Effector memory CD8-positive, alpha-beta T cell (primary cell): ENCODE measurements around the gene METAP1D.

Experiments
- ATAC-seq: fragments of 150-1000 bp; cut with Tn5 transposase; replicated peaks from 2 replicates; pipeline ENCODE4 v1.10.0; 2021; ENCODE audit warnings: mild to moderate bottlenecking, moderate library complexity
- DNase-seq, 3 experiments: peaks; one replicate each; pipeline ENCODE4 v3.0.0; 2021
- H3K27ac Mint-ChIP-seq, 2 donors: one replicate each; pipeline ENCODE4 v1.8.0; 2022; ENCODE audit warnings: mild to moderate bottlenecking in 2 of 2, mixed read lengths in 2 of 2, moderate library complexity in 2 of 2
- H3K27me3 Mint-ChIP-seq, 2 donors: one replicate each; pipeline ENCODE4 v1.8.0; 2022; ENCODE audit warnings: mixed read lengths in 2 of 2
- H3K36me3 Mint-ChIP-seq: one replicate; pipeline ENCODE4 v1.8.0; 2022; ENCODE audit warnings: mild to moderate bottlenecking, moderate library complexity, mixed read lengths; ENCODE audit not compliant: insufficient read depth
- H3K4me1 Mint-ChIP-seq, 2 donors: one replicate each; pipeline ENCODE4 v1.8.0; 2022; ENCODE audit warnings: low read depth in 2 of 2, mixed read lengths in 2 of 2
- H3K4me3 Mint-ChIP-seq, 2 donors: one replicate each; pipeline ENCODE4 v1.8.0; 2022; ENCODE audit warnings: mild to moderate bottlenecking in 2 of 2, mixed read lengths in 2 of 2, moderate library complexity in 2 of 2
- H3K9me3 Mint-ChIP-seq, 2 donors: one replicate each; pipeline ENCODE4 v1.8.0; 2022; ENCODE audit warnings: mixed read lengths in 2 of 2
- total RNA-seq, 9 experiments: gene quantifications; one replicate each; lab custom pipeline; 2026; lab: John Stamatoyannopoulos, UW

The METAP1D gene
- total RNA-seq, result 2.0 to 12.6 (median 8.5) reads per million in 9 experiments

DNA sequence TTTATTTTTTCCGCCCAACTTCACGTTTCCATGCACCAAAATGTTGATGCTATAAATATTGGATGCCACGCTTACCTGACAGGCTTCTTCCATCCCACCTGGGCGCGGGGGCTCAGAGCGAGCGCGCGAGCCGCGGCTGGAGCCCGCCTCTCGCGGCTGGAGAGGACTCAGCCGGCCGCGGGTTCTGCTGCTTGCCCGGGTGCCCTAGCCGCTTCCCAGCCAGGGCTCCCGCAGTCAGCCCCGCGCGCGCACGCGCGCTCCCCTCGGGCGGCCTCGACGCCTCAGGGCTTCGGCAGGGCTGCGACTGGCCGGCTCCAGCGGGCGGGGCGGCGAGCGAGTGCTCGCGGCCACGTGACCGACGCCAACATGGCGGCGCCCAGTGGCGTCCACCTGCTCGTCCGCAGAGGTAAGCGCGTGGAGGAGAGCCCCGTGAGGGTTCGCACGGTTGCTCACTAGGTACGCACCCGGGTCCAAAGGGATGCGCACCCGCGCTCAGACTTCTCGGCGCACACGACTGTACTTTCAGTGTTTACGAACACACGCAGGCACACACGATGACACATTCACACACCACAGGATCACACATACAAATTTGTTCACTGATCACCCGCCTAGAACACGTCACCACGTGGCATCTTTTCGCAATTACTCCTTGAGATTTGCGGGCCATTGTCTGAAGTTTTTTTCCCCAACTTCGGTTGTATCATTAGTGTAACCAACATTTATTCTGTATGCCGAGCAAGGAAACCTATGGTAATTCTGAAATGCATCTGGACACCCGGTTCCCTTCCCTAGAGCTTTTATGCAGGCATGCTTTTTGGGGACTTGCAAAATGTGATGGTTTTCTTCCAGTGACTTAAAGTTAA lies at the start of gene METAP1D:
METAP1D (plus strand) TSS at position 350 of the 866 bp plus-strand sequence; CDS start at position 367, 17 bp downstream.
- Mint-ChIP-seq H3K27ac (peak within 1 kb of the TSS; percentile 59 to 62), H3K27me3 (peaks cover 22 to 30% of the 10 kb centered on the region in 2 donors), H3K4me3 (peak within 1 kb of the TSS; percentile 87 to 91), H3K9me3 (no peaks in the 10 kb centered on the region), H3K36me3 (peaks cover 2% of the 10 kb centered on the region), H3K4me1 (peaks cover 7 to 8% of the 10 kb centered on the region in 2 donors)
- ATAC-seq, result peak; percentile 95
- peak; percentile 72 to 77 (median 73) for DNase-seq

- Mint-ChIP-seq H3K4me3 (no peak overlapping the region), H3K27ac (no peak overlapping the region), H3K36me3 (peaks cover 30% of the 10 kb centered on the region), H3K4me1 (peaks cover 12 to 16% of the 10 kb centered on the region in 2 donors), H3K9me3 (no peaks in the 10 kb centered on the region), H3K27me3 (no peaks in the 10 kb centered on the region)
- no peak for ATAC-seq
- DNase-seq, result no peak
Observed at GRCh38 chr2:171952276-171952675, 47.5 kb upstream of the METAP1D start.

- Mint-ChIP-seq H3K27ac (no peak overlapping the region), H3K4me3 (no peak overlapping the region), H3K27me3 (no peaks in the 10 kb centered on the region), H3K9me3 (no peaks in the 10 kb centered on the region), H3K4me1 (peaks cover 12 to 16% of the 10 kb centered on the region in 2 donors), H3K36me3 (peaks cover 30% of the 10 kb centered on the region)
- DNase-seq (no peak), ATAC-seq (no peak)
Observed at GRCh38 chr2:171952748-171953147, 47.0 kb upstream of the METAP1D start.

DNA sequence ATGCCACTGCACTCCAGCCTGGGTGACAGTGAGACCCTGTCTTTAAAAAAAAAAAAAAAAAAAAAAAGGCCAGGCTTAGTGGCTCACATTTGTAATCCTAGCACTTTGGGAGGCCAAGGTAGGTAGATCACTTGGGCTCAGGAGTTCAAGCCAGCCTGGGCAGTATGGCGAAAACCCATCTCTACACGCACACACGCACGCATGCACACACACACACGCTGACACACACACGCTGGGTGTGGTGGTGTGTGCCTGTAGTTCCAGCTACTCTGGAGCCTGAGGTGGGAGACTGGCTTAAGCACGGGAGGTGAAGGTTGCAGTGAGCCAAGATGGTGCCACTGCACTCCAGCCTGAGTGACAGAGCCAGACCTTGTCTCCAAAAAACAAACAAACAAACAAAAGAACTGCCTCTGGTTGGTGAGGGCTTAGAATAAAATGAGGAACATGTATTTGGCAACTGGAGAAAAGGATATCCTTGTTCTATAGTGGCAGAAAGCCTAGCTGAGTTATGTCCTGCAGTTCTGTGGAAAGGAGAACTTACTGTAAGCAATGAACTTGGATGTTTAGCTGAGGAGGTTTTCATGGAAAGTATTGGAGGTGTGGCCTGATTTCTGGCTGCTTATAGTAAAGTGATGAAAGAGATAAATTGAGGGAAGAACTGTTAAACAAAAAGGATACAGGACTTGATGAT lies 43.5 kb upstream of the METAP1D start:
- Mint-ChIP-seq H3K27me3 (no peaks in the 10 kb centered on the region), H3K9me3 (no peaks in the 10 kb centered on the region), H3K27ac (no peak overlapping the region), H3K4me1 (peaks cover 16 to 20% of the 10 kb centered on the region in 2 donors), H3K4me3 (no peak overlapping the region), H3K36me3 (peaks cover 18% of the 10 kb centered on the region)
- ATAC-seq (no peak), DNase-seq (no peak)

DNA sequence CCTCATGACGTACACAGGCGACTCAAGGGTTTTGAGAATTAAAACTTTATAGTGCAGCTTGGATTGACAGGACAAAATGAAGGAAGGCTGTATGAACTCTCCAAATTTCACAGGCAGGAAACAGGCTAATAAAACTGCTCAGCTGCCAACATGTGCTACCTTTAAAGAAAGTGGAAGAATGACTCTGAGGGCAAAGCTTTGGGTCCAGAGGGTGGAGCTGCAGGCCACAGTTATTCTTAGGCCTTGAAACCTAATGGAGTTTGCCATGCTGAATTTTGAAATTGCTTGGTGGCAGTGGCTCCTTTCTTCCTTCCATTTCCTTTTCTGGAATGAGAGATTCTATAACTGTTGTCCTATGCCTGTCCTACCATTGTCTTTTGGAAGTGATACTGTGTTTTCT lies 42.7 kb upstream of the METAP1D start:
- H3K27ac Mint-ChIP-seq, result no peak overlapping the region
- DNase-seq (no peak), ATAC-seq (no peak)
- H3K36me3 Mint-ChIP-seq, result peaks cover 18% of the 10 kb centered on the region
- no peak overlapping the region for H3K4me3 Mint-ChIP-seq
- no peaks in the 10 kb centered on the region for H3K9me3 Mint-ChIP-seq
- peaks cover 16 to 20% of the 10 kb centered on the region in 2 donors for H3K4me1 Mint-ChIP-seq
- H3K27me3 Mint-ChIP-seq, result no peaks in the 10 kb centered on the region

- no peak overlapping the region for H3K27ac Mint-ChIP-seq
- peaks cover 14% of the 10 kb centered on the region for H3K36me3 Mint-ChIP-seq
- no peaks in the 10 kb centered on the region for H3K9me3 Mint-ChIP-seq
- H3K27me3 Mint-ChIP-seq, result no peaks in the 10 kb centered on the region
- DNase-seq (no peak), ATAC-seq (no peak)
- peaks cover 16 to 20% of the 10 kb centered on the region in 2 donors for H3K4me1 Mint-ChIP-seq
- H3K4me3 Mint-ChIP-seq, result no peak overlapping the region
Observed at GRCh38 chr2:171958475-171958874, 41.3 kb upstream of the METAP1D start.

GRCh38 chr2:171959998-171960397 lies 39.8 kb upstream of the METAP1D start:
- H3K36me3 Mint-ChIP-seq, result peaks cover 11% of the 10 kb centered on the region
- DNase-seq, result no peak
- H3K4me1 Mint-ChIP-seq, result peaks cover 7 to 9% of the 10 kb centered on the region in 2 donors
- H3K27ac Mint-ChIP-seq, result peak overlapping the region in 1 of 2 donors; percentile 30
- H3K4me3 Mint-ChIP-seq, result no peak overlapping the region
- H3K27me3 Mint-ChIP-seq, result no peaks in the 10 kb centered on the region
- H3K9me3 Mint-ChIP-seq, result no peaks in the 10 kb centered on the region
- no peak for ATAC-seq

DNA sequence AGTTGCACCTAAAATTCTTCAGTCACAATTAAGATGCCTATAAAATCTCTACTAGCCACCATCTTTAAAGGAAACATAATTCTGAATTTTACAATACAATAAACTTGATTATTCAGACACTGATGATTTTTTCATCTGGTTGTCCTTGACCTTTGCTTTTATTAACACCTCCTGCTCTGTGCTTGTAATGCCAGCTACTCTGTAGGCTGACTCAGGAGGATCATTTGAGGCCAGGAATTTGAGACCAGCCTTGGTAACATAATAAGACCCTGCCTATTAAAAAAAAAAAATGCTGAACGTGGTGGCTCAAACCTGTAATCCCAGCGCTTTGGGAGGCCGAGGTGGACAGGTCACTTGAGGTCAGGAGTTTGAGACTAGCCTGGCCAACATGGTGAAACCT lies 39.2 kb upstream of the METAP1D start:
- peaks cover 7% of the 10 kb centered on the region for H3K36me3 Mint-ChIP-seq

DNA sequence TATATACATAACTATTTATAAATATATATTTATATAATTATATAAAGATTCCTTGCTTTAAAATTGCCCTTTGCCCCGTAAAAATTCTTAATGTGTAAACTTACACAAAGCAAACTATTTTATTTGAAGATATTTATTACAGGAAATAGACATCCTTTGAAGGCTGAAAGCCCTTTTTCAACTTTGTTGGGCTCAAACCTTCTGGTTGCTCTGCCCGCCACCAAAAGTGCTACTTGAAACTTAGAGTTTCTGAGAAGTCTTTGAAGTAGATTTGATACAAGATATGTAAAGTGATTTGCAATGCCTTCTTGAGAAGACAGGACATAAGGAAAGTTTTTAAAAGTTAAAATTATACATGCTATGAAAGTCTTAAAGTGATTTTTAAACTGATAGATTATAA lies 36.6 kb upstream of the METAP1D start:
- peak overlapping the region in 1 of 2 donors; percentile 35 for H3K27ac Mint-ChIP-seq
- H3K4me3 Mint-ChIP-seq, result no peak overlapping the region
- H3K9me3 Mint-ChIP-seq, result no peaks in the 10 kb centered on the region
- no peak for ATAC-seq
- H3K36me3 Mint-ChIP-seq, result peaks cover 7% of the 10 kb centered on the region
- peaks cover 4 to 8% of the 10 kb centered on the region in 2 donors for H3K4me1 Mint-ChIP-seq
- H3K27me3 Mint-ChIP-seq, result no peaks in the 10 kb centered on the region
- DNase-seq, result no peak

More for the DNA sequence above, 39.2 kb upstream of the METAP1D start:
- ATAC-seq, result no peak
- no peak overlapping the region for H3K4me3 Mint-ChIP-seq
- H3K9me3 Mint-ChIP-seq, result no peaks in the 10 kb centered on the region
- no peaks in the 10 kb centered on the region for H3K27me3 Mint-ChIP-seq
- no peak overlapping the region for H3K27ac Mint-ChIP-seq
- DNase-seq, result no peak
- peaks cover 5 to 6% of the 10 kb centered on the region in 2 donors for H3K4me1 Mint-ChIP-seq

GRCh38 chr2:171964308-171964707 lies 35.4 kb upstream of the METAP1D start:
- H3K4me1 Mint-ChIP-seq, result peaks cover 4% of the 10 kb centered on the region in 2 donors
- H3K4me3 Mint-ChIP-seq, result no peak overlapping the region
- no peaks in the 10 kb centered on the region for H3K9me3 Mint-ChIP-seq
- H3K36me3 Mint-ChIP-seq, result no peaks in the 10 kb centered on the region
- no peaks in the 10 kb centered on the region for H3K27me3 Mint-ChIP-seq
- DNase-seq (no peak), ATAC-seq (no peak)
- H3K27ac Mint-ChIP-seq, result no peak overlapping the region

DNA sequence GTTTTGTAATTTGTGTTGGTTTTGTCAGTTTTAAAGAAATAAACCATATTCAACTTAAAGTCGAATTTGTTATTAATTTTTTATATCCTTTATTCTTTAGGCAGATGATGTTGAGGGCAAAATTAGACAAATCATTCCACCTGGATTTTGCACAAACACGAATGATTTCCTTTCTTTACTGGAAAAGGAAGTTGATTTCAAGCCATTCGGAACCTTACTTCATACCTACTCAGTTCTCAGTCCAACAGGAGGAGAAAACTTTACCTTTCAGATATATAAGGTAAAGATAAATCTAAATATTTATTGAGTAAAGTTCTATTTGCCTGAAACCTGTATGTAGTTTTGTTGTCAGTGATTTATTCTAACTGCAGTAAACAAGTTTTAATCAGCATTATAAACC lies 34.5 kb upstream of the METAP1D start:
- Mint-ChIP-seq H3K9me3 (no peaks in the 10 kb centered on the region), H3K4me1 (peaks cover 0 to 4% of the 10 kb centered on the region in 2 donors), H3K4me3 (no peak overlapping the region), H3K36me3 (peaks cover 8% of the 10 kb centered on the region), H3K27me3 (no peaks in the 10 kb centered on the region), H3K27ac (no peak overlapping the region)
- DNase-seq (no peak), ATAC-seq (no peak)

DNA sequence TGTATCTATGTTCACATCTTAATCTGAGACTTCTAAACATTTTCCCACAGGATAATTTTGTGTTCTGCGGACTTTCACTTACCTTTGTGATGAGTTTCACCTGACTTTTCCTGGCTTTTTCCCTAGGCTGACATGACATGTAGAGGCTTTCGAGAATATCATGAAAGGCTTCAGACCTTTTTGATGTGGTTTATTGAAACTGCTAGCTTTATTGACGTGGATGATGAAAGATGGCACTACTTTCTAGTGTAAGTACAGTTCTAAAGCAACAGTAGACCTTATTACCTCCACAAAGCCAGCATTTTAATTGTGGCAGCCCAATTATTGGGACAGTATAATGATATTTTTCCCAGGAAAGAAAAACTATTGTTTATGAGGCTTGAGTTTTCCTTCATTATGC lies 34.1 kb upstream of the METAP1D start:
- ATAC-seq, result no peak
- Mint-ChIP-seq H3K9me3 (no peaks in the 10 kb centered on the region), H3K27me3 (no peaks in the 10 kb centered on the region), H3K4me3 (no peak overlapping the region), H3K27ac (no peak overlapping the region), H3K36me3 (peaks cover 8% of the 10 kb centered on the region), H3K4me1 (peaks cover 0 to 4% of the 10 kb centered on the region in 2 donors)
- DNase-seq, result no peak

DNA sequence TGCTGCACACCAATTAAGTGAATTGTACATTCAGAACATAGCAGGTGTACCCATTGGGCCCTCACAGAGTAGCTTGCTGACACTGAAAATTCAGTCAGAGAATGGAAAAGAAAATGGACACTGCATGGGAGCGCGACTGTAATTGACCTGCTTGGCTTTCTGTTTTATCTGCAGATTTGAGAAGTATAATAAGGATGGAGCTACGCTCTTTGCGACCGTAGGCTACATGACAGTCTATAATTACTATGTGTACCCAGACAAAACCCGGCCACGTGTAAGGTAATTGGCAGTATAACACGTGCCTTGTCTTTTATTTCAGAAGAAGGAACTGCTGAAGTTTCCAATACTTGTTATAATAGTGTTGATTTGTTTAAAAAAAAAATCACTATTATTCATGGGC lies 33.5 kb upstream of the METAP1D start:
- ATAC-seq (no peak), DNase-seq (no peak)
- Mint-ChIP-seq H3K27me3 (no peaks in the 10 kb centered on the region), H3K36me3 (peaks cover 8% of the 10 kb centered on the region), H3K4me1 (peaks cover 0 to 4% of the 10 kb centered on the region in 2 donors), H3K4me3 (no peak overlapping the region), H3K27ac (no peak overlapping the region), H3K9me3 (no peaks in the 10 kb centered on the region)
